Measurements from ENCODE around the gene QSER1.
"Not testable (repeated sequence)": the region's sequence is repeated elsewhere in the genome, so short reads cannot be mapped to it uniquely, and the experiment has no call there.

QSER1 gene

GRCh38 chr11:32888384-32888710 is 4.3 kb upstream of the QSER1 start:
- H3K4me2 ChIP-seq (ENCODE audit: low read length); H2AK5ac ChIP-seq (ENCODE audit: low read length); H3K4me3 ChIP-seq (ENCODE audit: low read depth, low read length); H4K12ac ChIP-seq (ENCODE audit: low read depth, low read length); H3K9me3 ChIP-seq (ENCODE audit: insufficient read depth, low read depth, low read length); H3K9ac ChIP-seq (ENCODE audit: low read length); H2BK5ac ChIP-seq (ENCODE audit: low read depth, low read length, poor library complexity); H4K91ac ChIP-seq (ENCODE audit: low read depth, low read length); H3K36me3 ChIP-seq (ENCODE audit: control insufficient read depth in 1 of 2, insufficient read depth in 2 of 2, low read length in 2 of 2); H3K4me1 ChIP-seq (ENCODE audit: control insufficient read depth in 1 of 2, insufficient read depth in 2 of 2, low read length in 2 of 2); H3K14ac ChIP-seq (ENCODE audit: low read length); H2BK120ac ChIP-seq (ENCODE audit: insufficient read depth, low read length, poor library complexity); H3K23ac ChIP-seq (ENCODE audit: low read length); H3K18ac ChIP-seq (ENCODE audit: low read length); H3K4ac ChIP-seq (ENCODE audit: low read depth, low read length); H2AFZ ChIP-seq (ENCODE audit: insufficient read depth, low read length, poor library complexity); H3K27me3 ChIP-seq (ENCODE audit: insufficient read depth, low read length); DNase-seq; H3K27ac ChIP-seq (ENCODE audit: low read depth, low read length); H4K8ac ChIP-seq (ENCODE audit: low read depth, low read length); H2BK12ac ChIP-seq (ENCODE audit: low read length); H3K79me2 ChIP-seq (ENCODE audit: control insufficient read depth, insufficient read depth, low read length, poor library complexity): not testable (repeated sequence)
- WGBS (ENCODE audit: extremely low coverage, insufficient coverage, insufficient read length) = no CpG with 5 or more reads among the region's 17 CpGs
- peaks cover 11% of the 10 kb centered on the region for H3K79me1 ChIP-seq (ENCODE audit: low read length)

GRCh38 chr11:32888805-32889204 is 3.8 kb upstream of the QSER1 start:
- no peaks in the 10 kb centered on the region for H3K36me3 ChIP-seq (ENCODE audit: control insufficient read depth in 1 of 2, insufficient read depth in 2 of 2, low read length in 2 of 2)
- no peak overlapping the region for H4K8ac ChIP-seq (ENCODE audit: low read depth, low read length)
- H2AK5ac ChIP-seq (ENCODE audit: low read length) = no peak overlapping the region
- H3K14ac ChIP-seq (ENCODE audit: low read length) = no peak overlapping the region
- H3K9me3 ChIP-seq (ENCODE audit: insufficient read depth, low read depth, low read length) = no peaks in the 10 kb centered on the region
- H2BK5ac ChIP-seq (ENCODE audit: low read depth, low read length, poor library complexity) = no peak overlapping the region
- no peak overlapping the region for H4K91ac ChIP-seq (ENCODE audit: low read depth, low read length)
- no peaks in the 10 kb centered on the region for H3K4me1 ChIP-seq (ENCODE audit: control insufficient read depth in 1 of 2, insufficient read depth in 2 of 2, low read length in 2 of 2)
- no peak overlapping the region for H4K12ac ChIP-seq (ENCODE audit: low read depth, low read length)
- no peak overlapping the region for H3K4ac ChIP-seq (ENCODE audit: low read depth, low read length)
- no peaks in the 10 kb centered on the region for H3K27me3 ChIP-seq (ENCODE audit: insufficient read depth, low read length)
- H3K18ac ChIP-seq (ENCODE audit: low read length) = no peak overlapping the region
- DNase-seq = no peak
- H3K27ac ChIP-seq (ENCODE audit: low read depth, low read length) = no peak overlapping the region
- H3K79me2 ChIP-seq (ENCODE audit: control insufficient read depth, insufficient read depth, low read length, poor library complexity) = peaks cover 12% of the 10 kb centered on the region
- H2AFZ ChIP-seq (ENCODE audit: insufficient read depth, low read length, poor library complexity) = no peak overlapping the region
- H3K4me2 ChIP-seq (ENCODE audit: low read length) = no peak overlapping the region
- no peak overlapping the region for H2BK120ac ChIP-seq (ENCODE audit: insufficient read depth, low read length, poor library complexity)
- H3K9ac ChIP-seq (ENCODE audit: low read length) = no peak overlapping the region
- no peak overlapping the region for H2BK12ac ChIP-seq (ENCODE audit: low read length)
- H3K79me1 ChIP-seq (ENCODE audit: low read length) = peaks cover 15% of the 10 kb centered on the region
- no peak overlapping the region for H3K23ac ChIP-seq (ENCODE audit: low read length)
- H3K4me3 ChIP-seq (ENCODE audit: low read depth, low read length) = no peak overlapping the region

- H2AFZ ChIP-seq (ENCODE audit: insufficient read depth, low read length, poor library complexity) = no peak overlapping the region
- H2BK5ac ChIP-seq (ENCODE audit: low read depth, low read length, poor library complexity) = no peak overlapping the region
- H3K23ac ChIP-seq (ENCODE audit: low read length) = no peak overlapping the region
- H3K18ac ChIP-seq (ENCODE audit: low read length) = no peak overlapping the region
- no peaks in the 10 kb centered on the region for H3K27me3 ChIP-seq (ENCODE audit: insufficient read depth, low read length)
- H3K27ac ChIP-seq (ENCODE audit: low read depth, low read length) = no peak overlapping the region
- H3K36me3 ChIP-seq (ENCODE audit: control insufficient read depth in 1 of 2, insufficient read depth in 2 of 2, low read length in 2 of 2) = no peaks in the 10 kb centered on the region
- no peak overlapping the region for H3K4ac ChIP-seq (ENCODE audit: low read depth, low read length)
- peaks cover 12% of the 10 kb centered on the region for H3K79me2 ChIP-seq (ENCODE audit: control insufficient read depth, insufficient read depth, low read length, poor library complexity)
- no peak overlapping the region for H4K12ac ChIP-seq (ENCODE audit: low read depth, low read length)
- H4K8ac ChIP-seq (ENCODE audit: low read depth, low read length) = no peak overlapping the region
- no peak overlapping the region for H3K9ac ChIP-seq (ENCODE audit: low read length)
- no peak overlapping the region for H2BK120ac ChIP-seq (ENCODE audit: insufficient read depth, low read length, poor library complexity)
- no peaks in the 10 kb centered on the region for H3K9me3 ChIP-seq (ENCODE audit: insufficient read depth, low read depth, low read length)
- no CpG with 5 or more reads among the region's 11 CpGs for WGBS (ENCODE audit: extremely low coverage, insufficient coverage, insufficient read length)
- H3K4me3 ChIP-seq (ENCODE audit: low read depth, low read length) = no peak overlapping the region
- H2AK5ac ChIP-seq (ENCODE audit: low read length) = no peak overlapping the region
- H3K14ac ChIP-seq (ENCODE audit: low read length) = no peak overlapping the region
- H2BK12ac ChIP-seq (ENCODE audit: low read length) = no peak overlapping the region
- no peak overlapping the region for H3K4me2 ChIP-seq (ENCODE audit: low read length)
- DNase-seq = peak in 1 of 2 donors; percentile 16
- H3K79me1 ChIP-seq (ENCODE audit: low read length) = peaks cover 15% of the 10 kb centered on the region
- no peaks in the 10 kb centered on the region for H3K4me1 ChIP-seq (ENCODE audit: control insufficient read depth in 1 of 2, insufficient read depth in 2 of 2, low read length in 2 of 2)
- no peak overlapping the region for H4K91ac ChIP-seq (ENCODE audit: low read depth, low read length)
Observed at GRCh38 chr11:32890843-32891656, 1.6 kb upstream of the QSER1 start.

- H3K4me1 ChIP-seq (ENCODE audit: control insufficient read depth in 1 of 2, insufficient read depth in 2 of 2, low read length in 2 of 2) = no peaks in the 10 kb centered on the region
- no peak overlapping the region for H3K23ac ChIP-seq (ENCODE audit: low read length)
- H3K27me3 ChIP-seq (ENCODE audit: insufficient read depth, low read length) = no peaks in the 10 kb centered on the region
- H3K79me1 ChIP-seq (ENCODE audit: low read length) = peaks cover 15% of the 10 kb centered on the region
- H3K9ac ChIP-seq (ENCODE audit: low read length) = peak overlapping the region; percentile 83
- peak overlapping the region; percentile 82 for H2BK120ac ChIP-seq (ENCODE audit: insufficient read depth, low read length, poor library complexity)
- DNase-seq = no peak
- H4K91ac ChIP-seq (ENCODE audit: low read depth, low read length) = peak overlapping the region; percentile 84
- H3K14ac ChIP-seq (ENCODE audit: low read length) = peak overlapping the region; percentile 89
- peak overlapping the region; percentile 95 for H4K8ac ChIP-seq (ENCODE audit: low read depth, low read length)
- peak overlapping the region; percentile 68 for H4K12ac ChIP-seq (ENCODE audit: low read depth, low read length)
- H2BK12ac ChIP-seq (ENCODE audit: low read length) = no peak overlapping the region
- H3K9me3 ChIP-seq (ENCODE audit: insufficient read depth, low read depth, low read length) = no peaks in the 10 kb centered on the region
- H3K79me2 ChIP-seq (ENCODE audit: control insufficient read depth, insufficient read depth, low read length, poor library complexity) = peaks cover 12% of the 10 kb centered on the region
- peak overlapping the region; percentile 95 for H3K27ac ChIP-seq (ENCODE audit: low read depth, low read length)
- peak overlapping the region; percentile 77 for H3K4ac ChIP-seq (ENCODE audit: low read depth, low read length)
- peak overlapping the region; percentile 93 for H3K4me3 ChIP-seq (ENCODE audit: low read depth, low read length)
- no CpG with 5 or more reads among the region's 10 CpGs for WGBS (ENCODE audit: extremely low coverage, insufficient coverage, insufficient read length)
- peak overlapping the region; percentile 76 for H2BK5ac ChIP-seq (ENCODE audit: low read depth, low read length, poor library complexity)
- peak overlapping the region; percentile 88 for H2AFZ ChIP-seq (ENCODE audit: insufficient read depth, low read length, poor library complexity)
- H3K36me3 ChIP-seq (ENCODE audit: control insufficient read depth in 1 of 2, insufficient read depth in 2 of 2, low read length in 2 of 2) = no peaks in the 10 kb centered on the region
- peak overlapping the region; percentile 98 for H3K4me2 ChIP-seq (ENCODE audit: low read length)
- no peak overlapping the region for H2AK5ac ChIP-seq (ENCODE audit: low read length)
- peak overlapping the region; percentile 92 for H3K18ac ChIP-seq (ENCODE audit: low read length)
Observed at GRCh38 chr11:32891657-32892354, 805 bp upstream of the QSER1 start.
